HEK293 (cell line): ENCODE measurements around the gene MYADML2.
A peak's percentile ranks its signal among the peaks of the same experiment; 100 is the strongest.

Experiments
- CTCF ChIA-PET: fragments of 350-600 bp; formaldehyde crosslinking; extraction: SDS; loops from one replicate; lab custom pipeline; 2021; ENCODE audit warnings: antibody characterized with exemption; lab: Yijun Ruan, JAX
- POLR2A ChIA-PET: fragments of 300-600 bp; formaldehyde crosslinking; extraction: SDS; loops from one replicate; lab custom pipeline; 2020; ENCODE audit warnings: antibody characterized with exemption, inconsistent platforms; lab: Yijun Ruan, JAX
- H3K27ac ChIP-seq: fragments of 200-500 bp; sonication (Bioruptor generic); 2 replicates; pipeline ENCODE4 v1.5.1; 2014; ENCODE audit warnings: low read depth, low read length, control low read depth, inconsistent platforms; ENCODE audit errors: extremely low read depth
- H3K36me3 ChIP-seq, 2 experiments: fragments of 200-500 bp in 1 of 2; sonication (Bioruptor generic) in 1 of 2; 1 replicate in 1 of 2; 2 replicates in 1 of 2; pipeline ENCODE4 v1.5.1; 2014 to 2017; ENCODE audit warnings: inconsistent platforms in 2 of 2, low read length in 2 of 2; ENCODE audit not compliant: control insufficient read depth in 2 of 2, insufficient read depth in 1 of 2
- H3K4me1 ChIP-seq: fragments of 200-500 bp; sonication (Bioruptor generic); 2 replicates; pipeline ENCODE4 v1.5.1; 2014; ENCODE audit warnings: mild to moderate bottlenecking, low read length, inconsistent platforms; ENCODE audit not compliant: control insufficient read depth, insufficient read depth
- H3K4me3 ChIP-seq: 2 replicates; pipeline ENCODE4 v1.5.1; 2011; ENCODE audit warnings: low read depth, mild to moderate bottlenecking, control low read depth, low read length, moderate library complexity
- H3K9me3 ChIP-seq: fragments of 200-500 bp; sonication (Bioruptor generic); 2 replicates; pipeline ENCODE4 v1.5.1; 2014; ENCODE audit warnings: low read depth, low read length, inconsistent platforms; ENCODE audit not compliant: control insufficient read depth, insufficient read depth
- CTCF ChIP-seq: fragments of 450-650 bp; formaldehyde crosslinking; IDR thresholded peaks from 2 replicates; pipeline ENCODE4 v1.5.1; 2016; ENCODE audit warnings: missing biosample characterization, missing genetic modification characterization
- FEZF1 ChIP-seq: fragments of 450-650 bp; formaldehyde crosslinking; IDR thresholded peaks from 2 replicates; pipeline ENCODE4 v1.5.1; 2016; ENCODE audit warnings: missing biosample characterization, missing genetic modification characterization
- HIC1 ChIP-seq: fragments of 450-650 bp; formaldehyde crosslinking; IDR thresholded peaks from 2 replicates; pipeline ENCODE4 v1.5.1; 2016; ENCODE audit warnings: missing biosample characterization, missing genetic modification characterization
- HOXA7 ChIP-seq: sonication (generic); formaldehyde crosslinking; IDR thresholded peaks from 2 replicates; pipeline ENCODE4 v1.8.1; 2022; ENCODE audit warnings: missing genetic modification reagents, borderline replicate concordance
- KLF1 ChIP-seq: fragments of 450-650 bp; formaldehyde crosslinking; IDR thresholded peaks from 2 replicates; pipeline ENCODE4 v1.5.1; 2016; ENCODE audit warnings: missing biosample characterization, missing genetic modification characterization
- KLF17 ChIP-seq: fragments of 450-650 bp; formaldehyde crosslinking; IDR thresholded peaks from 2 replicates; pipeline ENCODE4 v1.5.1; 2016; ENCODE audit warnings: missing biosample characterization, missing genetic modification characterization
- KLF8 ChIP-seq: fragments of 450-650 bp; formaldehyde crosslinking; IDR thresholded peaks from 2 replicates; pipeline ENCODE4 v1.5.1; 2016; ENCODE audit warnings: missing biosample characterization, missing genetic modification characterization
- OVOL3 ChIP-seq: fragments of 450-650 bp; formaldehyde crosslinking; IDR thresholded peaks from 2 replicates; pipeline ENCODE4 v1.5.1; 2016; ENCODE audit warnings: missing biosample characterization, missing genetic modification characterization
- SALL2 ChIP-seq: fragments of 450-650 bp; formaldehyde crosslinking; IDR thresholded peaks from 2 replicates; pipeline ENCODE4 v1.5.0; 2017; ENCODE audit warnings: missing biosample characterization, mild to moderate bottlenecking, missing genetic modification characterization, borderline replicate concordance
- SP2 ChIP-seq: fragments of 450-650 bp; formaldehyde crosslinking; IDR thresholded peaks from 2 replicates; pipeline ENCODE4 v1.5.1; 2016; ENCODE audit warnings: missing biosample characterization, missing genetic modification characterization
- SP3 ChIP-seq: fragments of 450-650 bp; formaldehyde crosslinking; IDR thresholded peaks from 2 replicates; pipeline ENCODE4 v1.5.1; 2016; ENCODE audit warnings: missing biosample characterization, missing genetic modification characterization
- WT1 ChIP-seq: fragments of 450-650 bp; formaldehyde crosslinking; IDR thresholded peaks from 2 replicates; pipeline ENCODE4 v1.5.1; 2016; ENCODE audit warnings: missing biosample characterization, missing genetic modification characterization
- ZBTB48 ChIP-seq: fragments of 450-650 bp; formaldehyde crosslinking; IDR thresholded peaks from 2 replicates; pipeline ENCODE4 v1.5.1; 2016; ENCODE audit warnings: missing biosample characterization, missing genetic modification characterization
- ZFP41 ChIP-seq: fragments of 450-650 bp; formaldehyde crosslinking; IDR thresholded peaks from 2 replicates; pipeline ENCODE4 v1.5.1; 2016; ENCODE audit warnings: missing biosample characterization, missing genetic modification characterization, borderline replicate concordance
- ZNF10 ChIP-seq: fragments of 450-650 bp; formaldehyde crosslinking; IDR thresholded peaks from 2 replicates; pipeline ENCODE4 v1.5.1; 2017; ENCODE audit warnings: missing biosample characterization, missing genetic modification characterization
- ZNF114 ChIP-seq: fragments of 450-650 bp; formaldehyde crosslinking; IDR thresholded peaks from 2 replicates; pipeline ENCODE4 v1.5.0; 2017; ENCODE audit warnings: missing biosample characterization, missing genetic modification characterization
- ZNF223 ChIP-seq: fragments of 450-650 bp; formaldehyde crosslinking; IDR thresholded peaks from 2 replicates; pipeline ENCODE4 v1.5.1; 2016; ENCODE audit warnings: missing biosample characterization, missing genetic modification characterization
- ZNF23 ChIP-seq: fragments of 450-650 bp; formaldehyde crosslinking; IDR thresholded peaks from 2 replicates; pipeline ENCODE4 v1.5.1; 2016; ENCODE audit warnings: missing biosample characterization, missing genetic modification characterization, borderline replicate concordance
- ZNF239 ChIP-seq: fragments of 450-650 bp; formaldehyde crosslinking; IDR thresholded peaks from 2 replicates; pipeline ENCODE4 v1.5.1; 2016; ENCODE audit warnings: missing biosample characterization, missing genetic modification characterization
- ZNF416 ChIP-seq: fragments of 450-650 bp; formaldehyde crosslinking; IDR thresholded peaks from 2 replicates; pipeline ENCODE4 v1.5.1; 2016; ENCODE audit warnings: missing biosample characterization, missing genetic modification characterization
- ZNF433 ChIP-seq: fragments of 450-650 bp; formaldehyde crosslinking; IDR thresholded peaks from 2 replicates; pipeline ENCODE4 v1.5.1; 2016; ENCODE audit warnings: missing biosample characterization, missing genetic modification characterization, low read depth
- ZNF514 ChIP-seq: fragments of 450-650 bp; formaldehyde crosslinking; IDR thresholded peaks from 2 replicates; pipeline ENCODE4 v1.5.1; 2016; ENCODE audit warnings: missing biosample characterization, missing genetic modification characterization
- ZNF558 ChIP-seq: fragments of 450-650 bp; formaldehyde crosslinking; IDR thresholded peaks from 2 replicates; pipeline ENCODE4 v1.5.1; 2016; ENCODE audit warnings: missing biosample characterization, missing genetic modification characterization
- ZNF571 ChIP-seq: fragments of 450-650 bp; formaldehyde crosslinking; IDR thresholded peaks from 2 replicates; pipeline ENCODE4 v1.5.0; 2017; ENCODE audit warnings: missing biosample characterization, missing genetic modification characterization
- ZNF580 ChIP-seq: fragments of 450-650 bp; formaldehyde crosslinking; IDR thresholded peaks from 2 replicates; pipeline ENCODE4 v1.5.1; 2016; ENCODE audit warnings: missing biosample characterization, missing genetic modification characterization
- ZNF600 ChIP-seq: fragments of 450-650 bp; formaldehyde crosslinking; IDR thresholded peaks from 2 replicates; pipeline ENCODE4 v1.5.1; 2016; ENCODE audit warnings: missing biosample characterization, missing genetic modification characterization
- ZNF660 ChIP-seq: fragments of 450-650 bp; IDR thresholded peaks from 2 replicates; pipeline ENCODE4 v1.5.1; 2018; ENCODE audit warnings: missing biosample characterization, mild to moderate bottlenecking, missing genetic modification characterization
- ZNF664 ChIP-seq: fragments of 450-650 bp; formaldehyde crosslinking; IDR thresholded peaks from 2 replicates; pipeline ENCODE4 v1.5.1; 2016; ENCODE audit warnings: missing biosample characterization, missing genetic modification characterization
- ZNF677 ChIP-seq: fragments of 450-650 bp; IDR thresholded peaks from 2 replicates; pipeline ENCODE4 v1.5.0; 2018; ENCODE audit warnings: missing biosample characterization, mild to moderate bottlenecking, missing genetic modification characterization, moderate library complexity
- ZNF692 ChIP-seq: fragments of 450-650 bp; formaldehyde crosslinking; IDR thresholded peaks from 2 replicates; pipeline ENCODE4 v1.5.1; 2016; ENCODE audit warnings: missing biosample characterization, missing genetic modification characterization
- ZNF777 ChIP-seq: fragments of 450-650 bp; formaldehyde crosslinking; IDR thresholded peaks from 2 replicates; pipeline ENCODE4 v1.5.1; 2017; ENCODE audit warnings: missing biosample characterization, missing genetic modification characterization, borderline replicate concordance
- ZNF785 ChIP-seq: fragments of 450-650 bp; formaldehyde crosslinking; IDR thresholded peaks from 2 replicates; pipeline ENCODE4 v1.5.1; 2016; ENCODE audit warnings: missing biosample characterization, missing genetic modification characterization

MYADML2 gene

GRCh38 chr17:81977211-81977808 is 30.3 kb upstream of the MYADML2 start, which contains the start of gene ASPSCR1:
ASPSCR1 (plus strand) TSS chr17:81977629; CDS start chr17:81977647, 18 bp downstream.
- Histone ChIP-seq H3K4me1 (peaks cover 5% of the 10 kb centered on the region), H3K27ac (peak within 1 kb of the TSS; percentile 81), H3K4me3 (peak within 1 kb of the TSS; percentile 67), H3K36me3 (peaks cover 0 to 17% of the 10 kb centered on the region in 2 experiments; a peak in 2 of 3 replicates), H3K9me3 (no peaks in the 10 kb centered on the region)
- CTCF ChIA-PET = interaction anchor here (0.5 to 1.6 kb wide), 4 partner anchors 12 to 60 kb away, joined by 3 to 9 read pairs (median 6); no protein-coding TSS in a partner anchor
- POLR2A ChIA-PET = interaction anchor here (0.6 to 1.0 kb wide), 4 partner anchors 9 to 83 kb away, joined by 3 to 4 read pairs (median 4); no protein-coding TSS in a partner anchor
- TF ChIP-seq ZNF416 (tag by site-specific recombination) (no peak), ZNF600 (no peak), SP3 (tag by site-specific recombination) (peak; percentile 91), ZNF514 (no peak), FEZF1 (no peak), OVOL3 (tag by site-specific recombination) (no peak), ZNF10 (no peak), KLF8 (tag by site-specific recombination) (peak; percentile 94), SALL2 (tag by site-specific recombination) (no peak), HIC1 (tag by site-specific recombination) (no peak), WT1 (tag by site-specific recombination) (no peak), ZNF677 (tag by site-specific recombination) (no peak), ZNF580 (tag by site-specific recombination) (no peak), ZNF660 (tag by site-specific recombination) (peak; percentile 95), ZNF571 (no peak), ZNF239 (tag by site-specific recombination) (0 out of 2 replicates have a peak, but pooled peaks have one; percentile 30), CTCF (tag by site-specific recombination) (no peak), KLF1 (peak; percentile 71; the same call in 1 of the 2 replicates), ZFP41 (tag by site-specific recombination) (no peak), ZNF785 (tag by site-specific recombination) (no peak), ZNF433 (tag by site-specific recombination) (no peak), ZBTB48 (tag by site-specific recombination) (peak; percentile 91), ZNF558 (no peak), ZNF23 (no peak), ZNF692 (peak; percentile 59; the same call in 1 of the 2 replicates), ZNF114 (tag by site-specific recombination) (no peak), HOXA7 (no peak), ZNF777 (tag by site-specific recombination) (no peak), KLF17 (tag by site-specific recombination) (0 out of 2 replicates have a peak, but pooled peaks have one; percentile 52), ZNF664 (tag by site-specific recombination) (no peak), ZNF223 (tag by site-specific recombination) (0 out of 2 replicates have a peak, but pooled peaks have one; percentile 42), SP2 (peak; percentile 41; the same call in 1 of the 2 replicates)
